Hepatocyte (in vitro differentiated cells): ENCODE data around the gene AP4E1. TPM values are rescaled to one million over a fixed set of nuclear protein-coding genes. Genes with fewer than 3 reads are reported as not detected.

Experiments
- DNase-seq: peaks from one replicate; pipeline ENCODE4 v3.0.0-alpha.2; 2016; ENCODE audit warnings: low spot score
- H2AFZ ChIP-seq: fragments of 200-600 bp; sonication (generic); 2 replicates; pipeline ENCODE4 v1.6.0; 2016; ENCODE audit warnings: antibody characterized with exemption, mild to moderate bottlenecking
- H3K27ac ChIP-seq: fragments of 200-600 bp; sonication (generic); 2 replicates; pipeline ENCODE4 v1.5.1; 2016; ENCODE audit warnings: mild to moderate bottlenecking
- H3K27me3 ChIP-seq: fragments of 200-600 bp; sonication (generic); 2 replicates; pipeline ENCODE4 v1.6.1; 2016
- H3K36me3 ChIP-seq: fragments of 200-600 bp; sonication (generic); replicated peaks from 2 replicates; pipeline ENCODE4 v1.5.1; 2016; ENCODE audit warnings: low read depth; ENCODE audit not compliant: insufficient read depth
- H3K4me1 ChIP-seq: fragments of 200-600 bp; sonication (generic); 2 replicates; pipeline ENCODE4 v1.5.1; 2016; ENCODE audit warnings: mild to moderate bottlenecking, moderate library complexity; ENCODE audit not compliant: insufficient read depth
- H3K4me2 ChIP-seq: fragments of 200-600 bp; sonication (generic); 2 replicates; pipeline ENCODE4 v1.6.0; 2016
- H3K4me3 ChIP-seq: fragments of 200-600 bp; sonication (generic); 2 replicates; pipeline ENCODE4 v1.5.1; 2016; ENCODE audit warnings: mild to moderate bottlenecking
- H3K79me2 ChIP-seq: fragments of 200-600 bp; sonication (generic); 2 replicates; pipeline ENCODE4 v1.6.0; 2017; ENCODE audit warnings: mild to moderate bottlenecking
- H3K9me2 ChIP-seq: fragments of 200-600 bp; sonication (generic); replicated peaks from 2 replicates; pipeline ENCODE4 v1.6.0; 2017; ENCODE audit warnings: mild to moderate bottlenecking; ENCODE audit not compliant: insufficient read depth
- H3K9me3 ChIP-seq: fragments of 200-600 bp; sonication (generic); 2 replicates; pipeline ENCODE4 v1.5.1; 2016; ENCODE audit warnings: low read depth, mild to moderate bottlenecking
- H4K20me1 ChIP-seq: fragments of 200-600 bp; sonication (generic); 2 replicates; pipeline ENCODE4 v1.6.0; 2016; ENCODE audit warnings: mild to moderate bottlenecking; ENCODE audit not compliant: insufficient read depth, poor library complexity, severe bottlenecking
- EZH2 ChIP-seq: fragments of 200-600 bp; sonication (generic); IDR thresholded peaks from 2 replicates; pipeline ENCODE4 v1.6.1; 2016; ENCODE audit warnings: antibody characterized with exemption, mild to moderate bottlenecking, borderline replicate concordance
- EZH2phosphoT487 ChIP-seq: fragments of 200-600 bp; sonication (generic); IDR thresholded peaks from one replicate; pipeline ENCODE4 v1.6.1; 2018; ENCODE audit warnings: antibody characterized with exemption, mild to moderate bottlenecking, low read depth, moderate library complexity; ENCODE audit not compliant: unreplicated experiment, severe bottlenecking
- WGBS: methylation state at CpG from one replicate; pipeline ENCODE4 v1.1.6; 2016; ENCODE audit warnings: low lambda C conversion rate; ENCODE audit errors: missing lambda C conversion rate; 5-methylcytosine and 5-hydroxymethylcytosine counted together
- polyA plus RNA-seq: library from polyadenylated mRNA; unstranded; fragments of >200 nt; fragmentation: Nextera tagmentation; extraction: Ambion mirVana; gene quantifications from 2 replicates; pipeline ENCODE4 v1.2.1, GENCODE V29; 2016
- total RNA-seq: library from RNA; depleted of rRNA; stranded (reverse); fragments of >200 nt; gene quantifications from 2 replicates; pipeline ENCODE4 v1.2.3, GENCODE V29; 2014
- TF ChIP-seq, protein P1 (sequence below): fragments of 200-600 bp; sonication (generic); IDR thresholded peaks from 2 replicates; pipeline ENCODE4 v1.5.1; 2016; ENCODE audit warnings: antibody characterized with exemption, mild to moderate bottlenecking; ENCODE audit not compliant: poor library complexity

AP4E1 gene
- total and polyA plus RNA-seq, 2 experiments from 2014 or later, result 1.4 to 12.4 TPM

DNA sequence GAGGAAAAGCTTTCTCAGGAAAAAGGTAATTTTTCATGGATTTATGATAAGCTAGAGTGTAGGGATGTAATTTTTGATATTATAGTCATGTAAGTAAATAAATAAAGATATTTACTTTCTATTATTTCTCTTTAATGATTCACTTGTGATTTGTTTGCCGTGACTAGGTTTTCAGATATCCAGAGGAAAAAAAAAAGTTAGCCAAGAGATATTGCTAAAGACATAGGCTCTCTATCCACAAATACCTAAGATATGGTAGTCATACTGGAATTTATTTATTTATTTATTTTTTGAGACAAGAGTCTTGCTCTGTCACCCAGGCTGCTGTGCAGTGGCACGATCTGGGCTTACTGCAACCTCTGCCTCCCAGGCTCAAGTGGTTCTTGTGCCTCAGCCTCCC is 59.9 kb downstream of the AP4E1 start:
- no peaks in the 10 kb centered on the region for H3K9me2 ChIP-seq
- H3K36me3 ChIP-seq, result no peaks in the 10 kb centered on the region
- 98% methylated on average over 2 of the region's 2 CpGs for WGBS
- no peaks in the 10 kb centered on the region for H3K27me3 ChIP-seq
- no peaks in the 10 kb centered on the region for H4K20me1 ChIP-seq
- no peak for DNase-seq
- no peak overlapping the region for H2AFZ ChIP-seq
- H3K4me3 ChIP-seq, result no peak overlapping the region
- no peaks in the 10 kb centered on the region for H3K4me1 ChIP-seq
- H3K9me3 ChIP-seq, result peaks cover 23% of the 10 kb centered on the region
- H3K79me2 ChIP-seq, result no peaks in the 10 kb centered on the region
- no peak overlapping the region for H3K27ac ChIP-seq
- no peak overlapping the region for H3K4me2 ChIP-seq
- TF ChIP-seq EZH2 (no peak), EZH2phosphoT487 (no peak)
- TF ChIP-seq, protein P1, sequence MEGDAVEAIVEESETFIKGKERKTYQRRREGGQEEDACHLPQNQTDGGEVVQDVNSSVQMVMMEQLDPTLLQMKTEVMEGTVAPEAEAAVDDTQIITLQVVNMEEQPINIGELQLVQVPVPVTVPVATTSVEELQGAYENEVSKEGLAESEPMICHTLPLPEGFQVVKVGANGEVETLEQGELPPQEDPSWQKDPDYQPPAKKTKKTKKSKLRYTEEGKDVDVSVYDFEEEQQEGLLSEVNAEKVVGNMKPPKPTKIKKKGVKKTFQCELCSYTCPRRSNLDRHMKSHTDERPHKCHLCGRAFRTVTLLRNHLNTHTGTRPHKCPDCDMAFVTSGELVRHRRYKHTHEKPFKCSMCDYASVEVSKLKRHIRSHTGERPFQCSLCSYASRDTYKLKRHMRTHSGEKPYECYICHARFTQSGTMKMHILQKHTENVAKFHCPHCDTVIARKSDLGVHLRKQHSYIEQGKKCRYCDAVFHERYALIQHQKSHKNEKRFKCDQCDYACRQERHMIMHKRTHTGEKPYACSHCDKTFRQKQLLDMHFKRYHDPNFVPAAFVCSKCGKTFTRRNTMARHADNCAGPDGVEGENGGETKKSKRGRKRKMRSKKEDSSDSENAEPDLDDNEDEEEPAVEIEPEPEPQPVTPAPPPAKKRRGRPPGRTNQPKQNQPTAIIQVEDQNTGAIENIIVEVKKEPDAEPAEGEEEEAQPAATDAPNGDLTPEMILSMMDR, result no peak

DNA sequence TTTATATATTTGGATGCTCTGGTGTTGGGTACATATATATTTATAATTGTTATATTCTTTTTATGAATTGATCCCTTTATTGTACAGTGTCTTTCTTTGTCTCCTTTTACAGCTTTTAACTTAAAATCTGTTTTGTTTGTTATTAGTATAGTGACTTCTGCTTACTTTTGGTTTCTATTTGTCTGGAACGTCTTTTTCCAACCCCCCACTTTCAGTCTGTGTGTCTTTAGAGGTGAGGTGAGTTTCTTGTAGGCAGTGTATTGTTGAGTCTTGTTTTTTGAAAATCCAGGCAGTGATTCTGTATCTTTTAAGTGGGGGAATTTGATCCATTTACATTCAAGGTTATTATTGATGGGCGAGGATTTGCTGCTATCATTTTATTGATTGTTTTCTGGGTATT is 62.0 kb downstream of the AP4E1 start:
- Histone ChIP-seq H3K79me2 (no peaks in the 10 kb centered on the region), H3K27ac (no peak overlapping the region), H3K4me3 (no peak overlapping the region), H2AFZ (no peak overlapping the region), H3K4me2 (no peak overlapping the region), H3K36me3 (no peaks in the 10 kb centered on the region), H3K4me1 (no peaks in the 10 kb centered on the region), H3K9me2 (no peaks in the 10 kb centered on the region), H3K27me3 (no peaks in the 10 kb centered on the region), H4K20me1 (no peaks in the 10 kb centered on the region), H3K9me3 (peaks cover 14% of the 10 kb centered on the region)
- no peak for DNase-seq
- TF ChIP-seq, protein P1, result no peak
- TF ChIP-seq EZH2phosphoT487 (no peak), EZH2 (no peak)
- WGBS, result 96% methylated on average over 2 of the region's 2 CpGs

DNA sequence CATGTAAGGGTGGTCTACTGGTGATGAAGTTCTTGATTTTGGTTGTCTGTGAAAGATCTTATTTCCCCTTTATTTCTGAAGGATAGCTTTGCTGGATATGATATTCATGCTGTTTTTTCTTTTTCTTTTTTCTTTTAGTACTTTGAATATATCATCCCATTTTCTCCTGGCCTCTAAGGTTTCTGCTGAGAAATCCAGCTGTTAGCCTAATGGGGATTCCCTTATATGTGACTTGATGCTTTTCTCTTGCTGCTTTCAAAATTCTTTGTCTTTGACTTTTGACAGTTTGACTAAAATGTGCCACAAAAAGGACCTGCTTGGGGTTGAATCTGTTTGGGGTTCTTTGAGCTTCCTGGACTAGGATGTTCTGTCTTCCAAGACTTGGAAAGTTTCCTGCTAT is 62.6 kb downstream of the AP4E1 start:
- Histone ChIP-seq H3K4me1 (no peaks in the 10 kb centered on the region), H3K36me3 (no peaks in the 10 kb centered on the region), H4K20me1 (no peaks in the 10 kb centered on the region), H3K27ac (no peak overlapping the region), H3K4me2 (no peak overlapping the region), H3K4me3 (no peak overlapping the region), H3K9me3 (peaks cover 14% of the 10 kb centered on the region), H3K27me3 (no peaks in the 10 kb centered on the region), H3K79me2 (no peaks in the 10 kb centered on the region), H2AFZ (no peak overlapping the region), H3K9me2 (no peaks in the 10 kb centered on the region)
- DNase-seq, result no peak
- TF ChIP-seq EZH2phosphoT487, result no peak
- TF ChIP-seq, protein P1, result no peak

DNA sequence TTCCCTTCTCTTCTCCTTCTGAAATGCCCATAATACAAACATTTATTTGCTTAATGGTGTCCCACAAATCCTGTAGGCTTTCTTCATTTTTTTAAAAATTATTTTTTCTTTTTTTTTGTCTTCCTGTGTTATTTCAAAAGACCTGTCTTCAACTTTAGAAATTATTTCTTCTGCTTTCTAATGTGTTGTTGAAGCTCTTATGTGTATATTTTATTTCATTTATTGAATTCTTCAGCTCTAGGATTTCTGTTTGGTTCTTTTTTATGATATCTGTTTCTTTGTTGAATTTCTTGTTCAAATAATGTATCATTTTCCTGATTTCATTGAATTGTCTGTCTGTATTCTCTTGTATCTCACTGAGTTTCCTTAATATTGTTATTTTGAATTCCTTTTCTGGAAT is 63.1 kb downstream of the AP4E1 start:
- H3K79me2 ChIP-seq, result no peaks in the 10 kb centered on the region
- H3K4me2 ChIP-seq, result no peak overlapping the region
- no peaks in the 10 kb centered on the region for H3K27me3 ChIP-seq
- TF ChIP-seq, protein P1, result no peak
- no peak for TF ChIP-seq EZH2
- no peak for TF ChIP-seq EZH2phosphoT487
- H3K27ac ChIP-seq, result no peak overlapping the region
- H4K20me1 ChIP-seq, result no peaks in the 10 kb centered on the region
- H2AFZ ChIP-seq, result no peak overlapping the region
- DNase-seq, result no peak
- no peaks in the 10 kb centered on the region for H3K36me3 ChIP-seq
- no peaks in the 10 kb centered on the region for H3K4me1 ChIP-seq
- H3K9me2 ChIP-seq, result no peaks in the 10 kb centered on the region
- H3K9me3 ChIP-seq, result peaks cover 14% of the 10 kb centered on the region
- no peak overlapping the region for H3K4me3 ChIP-seq
